HL-60 (cell line): ENCODE measurements around the gene FERMT2.

Experiments
- CTCF ChIP-seq: IDR thresholded peaks from one replicate; pipeline ENCODE4 v1.5.1; 2011; ENCODE audit warnings: low read length, control low read depth, inconsistent platforms; ENCODE audit not compliant: insufficient read depth
- GABPA ChIP-seq: IDR thresholded peaks from 2 replicates; pipeline ENCODE4 v1.6.1; 2012; ENCODE audit warnings: low read depth
- POLR2AphosphoS5 ChIP-seq: IDR thresholded peaks from 2 replicates; pipeline ENCODE4 v1.6.1; 2012; ENCODE audit warnings: low read depth
- REST ChIP-seq: IDR thresholded peaks from 2 replicates; pipeline ENCODE4 v1.6.1; 2012; ENCODE audit warnings: low read depth; ENCODE audit not compliant: insufficient replicate concordance
- SPI1 ChIP-seq: IDR thresholded peaks from 2 replicates; pipeline ENCODE4 v1.6.1; 2012; ENCODE audit warnings: low read depth, mild to moderate bottlenecking, borderline replicate concordance

- TF ChIP-seq CTCF (no peak), POLR2AphosphoS5 (no peak), SPI1 (no peak), REST (no peak), GABPA (no peak)
These were observed 3.7 kb upstream of the FERMT2 start for GRCh38 chr14:52954346-52955214.
